NCI-H1436 (cell line): ENCODE results near the gene C2CD3.
"Not testable (repeated sequence)": the region's sequence is repeated elsewhere in the genome, so short reads cannot be mapped to it uniquely, and the experiment has no call there.

Experiments
- DNase-seq: peaks from one replicate; lab custom pipeline; 2025; lab: John Stamatoyannopoulos, UW

Gene C2CD3

DNA sequence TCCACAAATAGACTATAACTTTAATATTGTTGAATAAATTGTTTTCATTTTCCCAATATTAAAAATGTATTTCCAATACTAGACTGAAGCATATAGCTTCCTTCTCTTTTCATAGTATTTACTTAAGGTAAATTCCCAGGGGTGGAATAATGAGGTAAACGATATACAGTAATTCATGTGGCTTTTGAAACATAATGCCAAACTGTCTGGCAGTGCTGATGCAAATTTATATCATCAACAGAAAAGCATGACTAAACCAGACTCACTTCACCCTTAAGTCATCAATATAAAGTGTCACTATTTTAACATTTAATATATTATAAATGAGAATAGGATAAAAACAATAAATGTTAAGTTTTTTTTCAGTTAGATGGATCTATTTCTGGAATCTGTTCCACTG, 13.6 kb downstream of the C2CD3 start:
- peak; percentile 53 for DNase-seq

DNA sequence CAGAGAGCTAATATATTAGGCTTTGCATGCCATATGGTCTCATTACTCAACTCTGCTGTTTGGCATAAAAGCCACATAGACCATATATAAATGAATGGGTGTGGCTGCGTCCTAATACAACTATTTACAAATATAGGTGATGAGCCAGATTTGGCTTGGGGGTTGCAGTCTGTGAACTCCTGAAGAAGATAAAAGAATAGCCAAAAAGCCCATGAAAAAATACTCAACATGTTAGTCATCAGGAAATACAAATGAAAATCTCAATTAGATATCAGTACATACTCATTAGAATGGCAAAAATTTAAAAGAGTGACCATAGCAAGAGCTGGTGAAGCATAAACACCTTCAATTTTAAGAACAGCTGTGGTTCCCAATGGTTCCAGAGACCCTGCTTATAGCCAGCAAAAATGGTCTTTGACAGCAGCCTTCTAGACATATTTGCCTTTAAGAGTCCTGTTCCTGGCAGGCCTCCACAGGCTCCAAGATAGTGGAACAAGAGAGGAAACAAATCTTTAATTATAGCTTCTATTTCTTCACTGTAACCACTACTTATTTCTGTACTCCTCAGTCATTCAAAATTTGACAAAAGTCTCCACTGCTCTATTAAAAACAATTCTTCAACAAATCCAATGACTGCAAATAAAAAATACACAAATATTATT, 16.1 kb downstream of the C2CD3 start:
- DNase-seq: no peak

DNA sequence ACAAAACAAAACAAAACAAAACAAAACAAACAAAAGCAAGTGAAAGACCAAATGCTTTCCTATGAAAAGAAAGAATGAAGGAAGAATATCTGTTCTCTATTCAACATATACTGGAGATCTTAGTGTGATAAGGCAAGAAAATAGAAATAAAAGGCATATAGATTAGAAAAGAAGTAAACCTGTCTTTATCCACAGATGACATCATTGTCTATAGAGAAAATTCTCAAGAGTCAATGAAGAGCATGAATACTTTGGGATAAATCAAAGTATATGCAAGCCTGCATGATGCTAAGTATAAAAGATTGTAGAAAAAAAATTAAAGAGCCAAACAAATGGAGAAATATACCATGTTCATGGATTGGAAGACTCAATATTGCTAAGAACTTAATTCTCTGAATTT, 17.6 kb downstream of the C2CD3 start:
- no peak for DNase-seq

DNA sequence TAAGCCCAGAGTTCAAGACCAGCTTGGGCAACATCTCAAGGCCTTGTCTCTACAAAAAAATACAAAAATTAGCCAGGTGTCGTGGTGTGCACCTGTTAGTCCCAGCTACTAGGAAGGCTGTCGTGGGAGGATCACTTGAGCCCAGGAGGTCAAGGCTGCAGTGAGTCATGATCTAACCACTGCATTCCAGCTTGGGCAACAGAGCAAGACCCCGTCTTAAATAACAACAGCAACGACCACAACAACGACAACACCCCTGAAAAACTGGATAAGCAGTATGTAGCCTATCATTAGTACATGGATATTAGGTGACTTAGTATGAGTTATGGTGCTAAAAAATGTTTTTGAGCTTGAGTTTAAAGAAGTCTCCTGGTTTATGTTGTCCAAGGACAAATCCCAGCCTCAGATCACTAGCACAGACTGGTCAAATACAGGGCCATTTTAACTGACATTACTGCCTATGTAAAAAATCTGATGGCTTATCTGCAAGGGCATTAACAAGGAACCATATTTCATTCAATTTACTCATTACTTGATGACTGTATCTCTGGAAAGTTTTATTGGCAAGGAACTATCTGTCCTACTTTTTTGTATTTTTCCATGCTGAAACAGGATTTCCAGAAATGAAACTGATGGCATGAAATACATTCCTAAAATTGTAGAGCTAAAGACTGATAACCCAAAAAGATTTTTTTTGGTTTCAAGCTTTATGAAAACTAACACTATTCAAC, 23.4 kb downstream of the C2CD3 start:
- DNase-seq: no peak

DNA sequence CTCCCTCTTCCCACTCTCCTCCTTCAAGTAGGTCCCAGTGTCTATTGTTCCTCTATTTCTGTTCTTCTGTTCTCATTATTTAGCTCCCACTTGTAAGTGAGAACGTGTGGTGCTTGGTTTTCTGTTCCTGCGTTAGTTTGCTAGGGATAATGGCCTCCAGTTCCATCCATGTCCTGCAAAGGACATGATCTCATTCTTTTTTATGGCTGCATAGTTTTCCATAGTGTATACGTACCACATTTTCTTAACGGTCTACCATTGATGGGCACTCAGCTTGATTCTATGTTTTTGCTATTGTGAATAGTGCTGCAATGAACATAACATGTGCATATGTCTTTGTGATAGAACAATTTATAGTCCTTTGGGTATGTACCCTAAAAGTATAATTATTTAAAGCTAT, 26.2 kb downstream of the C2CD3 start:
- no peak for DNase-seq

DNA sequence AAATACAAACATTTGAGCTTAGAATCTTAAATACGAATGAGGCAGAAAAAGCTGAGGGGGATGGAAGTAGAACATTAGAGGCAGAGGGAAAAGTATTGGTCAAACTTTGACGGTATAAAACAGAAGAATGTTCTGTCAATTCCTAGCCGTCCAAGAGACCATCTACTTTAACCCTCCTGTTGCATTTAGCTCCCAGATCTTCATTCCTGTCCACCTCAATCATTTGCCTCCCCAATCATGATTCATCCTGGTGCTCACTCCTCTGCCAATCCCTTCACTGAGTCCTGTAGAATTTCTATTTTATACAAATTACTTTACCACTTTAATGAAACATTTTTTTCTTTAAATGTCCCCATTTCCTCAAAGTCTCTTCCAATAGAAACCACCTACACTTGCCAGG, 28.2 kb downstream of the C2CD3 start:
- no peak for DNase-seq

DNA sequence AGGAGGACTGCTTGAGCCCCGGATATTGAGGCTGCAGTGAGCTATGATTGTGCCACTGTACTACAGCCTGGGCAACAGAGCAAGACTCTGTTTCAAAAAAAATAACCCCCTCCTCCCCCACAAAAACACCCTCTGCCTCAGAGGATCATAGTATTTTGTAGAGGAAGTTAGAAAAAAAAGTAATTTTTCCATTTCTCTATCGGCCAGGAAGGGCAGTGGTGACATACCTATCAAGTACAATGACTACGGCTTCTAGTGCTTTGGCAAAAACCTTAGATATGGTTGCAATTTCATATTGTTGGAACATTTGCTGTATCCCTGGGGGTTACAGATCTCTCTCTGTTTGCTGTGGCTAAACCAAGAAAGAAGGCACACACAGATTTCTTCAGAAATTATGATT, 28.9 kb downstream of the C2CD3 start:
- DNase-seq: no peak

DNA sequence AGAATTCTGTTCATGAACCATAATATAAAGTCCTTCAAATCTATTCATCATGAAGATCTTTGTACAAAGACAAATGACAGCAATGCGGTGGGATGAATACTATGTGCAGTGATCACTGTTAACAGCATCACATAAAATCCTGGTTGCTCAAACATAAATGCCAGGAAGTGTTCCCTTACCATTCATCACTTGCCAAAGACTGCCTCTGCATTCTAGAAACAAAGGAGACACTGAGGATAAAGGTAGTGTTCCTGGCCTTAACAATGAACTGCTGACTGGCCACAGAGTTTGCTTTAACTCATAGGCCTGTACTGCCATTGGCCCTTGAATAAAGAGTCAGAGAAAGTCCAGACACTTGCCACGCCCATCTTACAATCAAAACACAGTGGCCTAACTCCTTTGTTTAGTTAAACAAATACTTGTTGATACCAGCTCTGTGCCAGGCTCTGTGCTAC, 29.5 kb downstream of the C2CD3 start:
- DNase-seq: no peak

DNA sequence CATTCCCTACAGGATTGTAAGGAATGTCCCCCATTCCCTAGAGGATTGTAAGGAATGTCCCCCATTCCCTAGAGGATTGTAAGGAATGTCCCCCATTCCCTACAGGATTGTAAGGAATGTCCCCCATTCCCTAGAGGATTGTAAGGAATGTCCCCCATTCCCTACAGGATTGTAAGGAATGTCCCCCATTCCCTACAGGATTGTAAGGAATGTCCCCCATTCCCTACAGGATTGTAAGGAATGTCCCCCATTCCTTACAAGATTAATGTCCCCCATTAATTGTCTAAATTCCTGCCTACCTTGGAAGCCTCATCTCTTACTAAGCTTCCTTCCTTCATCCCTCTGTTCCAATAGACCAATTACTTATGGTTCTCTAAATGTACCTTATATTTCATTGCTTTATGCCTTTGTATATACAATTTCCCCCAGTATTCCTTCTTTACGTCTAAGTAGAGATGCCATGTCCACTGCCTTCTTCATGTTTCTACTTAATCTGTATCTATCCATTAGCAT, 30.8 kb downstream of the C2CD3 start:
- not testable (repeated sequence) for DNase-seq

DNA sequence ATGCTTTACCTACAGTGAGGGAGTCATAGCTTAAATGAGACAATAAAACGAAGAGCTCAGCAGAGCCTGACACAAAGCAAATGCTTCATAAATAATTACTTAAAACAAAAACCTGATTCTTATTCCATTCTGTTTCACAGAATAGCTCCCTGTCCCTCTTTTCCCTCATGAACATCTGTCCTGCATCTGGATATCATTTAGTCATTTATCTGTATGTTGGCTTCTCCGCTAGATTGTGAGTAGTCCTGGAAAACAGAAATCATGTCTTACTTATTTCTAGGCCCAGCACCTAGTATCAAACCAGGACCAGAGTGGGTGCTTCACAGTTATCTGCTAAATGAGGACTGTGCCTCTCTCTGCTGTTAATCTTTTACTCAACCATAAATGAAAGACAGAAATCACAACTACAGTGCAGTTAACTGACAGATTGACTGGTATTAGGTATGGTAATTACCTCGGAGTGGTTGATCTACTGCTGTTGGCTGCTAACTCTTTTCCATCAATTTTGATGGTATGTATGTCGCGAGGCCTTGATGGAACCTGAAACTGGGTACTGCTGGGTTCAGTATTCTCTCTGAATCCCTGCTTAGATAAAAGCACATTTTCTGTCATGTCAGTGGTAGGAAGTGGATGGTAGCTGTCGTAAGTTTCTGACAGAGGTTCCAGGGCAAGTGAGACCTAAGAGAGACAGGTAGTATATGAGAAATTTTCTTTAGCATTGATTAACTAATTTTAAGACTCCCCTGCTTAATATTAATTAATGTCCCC, 31.5 kb downstream of the C2CD3 start:
- DNase-seq: no peak

DNA sequence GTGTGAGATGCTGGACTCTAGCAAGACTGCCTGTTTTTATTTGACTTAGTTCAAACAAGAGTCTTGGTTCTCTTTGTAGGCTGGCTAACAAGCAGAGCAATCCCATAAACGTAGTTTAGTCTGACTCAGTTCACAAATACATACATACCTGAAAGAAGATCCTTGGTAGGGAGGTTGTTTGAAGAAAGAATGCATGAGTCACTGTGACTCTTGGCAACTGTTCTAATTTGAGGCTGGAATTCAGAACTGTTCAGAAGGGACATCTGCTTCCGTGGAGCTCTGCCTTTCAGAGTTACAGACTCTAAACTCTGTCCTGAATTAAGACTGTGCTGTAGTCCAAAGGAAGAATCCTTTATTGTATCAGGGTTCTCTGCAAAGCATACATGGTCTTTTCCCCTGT, 32.2 kb downstream of the C2CD3 start:
- no peak for DNase-seq

DNA sequence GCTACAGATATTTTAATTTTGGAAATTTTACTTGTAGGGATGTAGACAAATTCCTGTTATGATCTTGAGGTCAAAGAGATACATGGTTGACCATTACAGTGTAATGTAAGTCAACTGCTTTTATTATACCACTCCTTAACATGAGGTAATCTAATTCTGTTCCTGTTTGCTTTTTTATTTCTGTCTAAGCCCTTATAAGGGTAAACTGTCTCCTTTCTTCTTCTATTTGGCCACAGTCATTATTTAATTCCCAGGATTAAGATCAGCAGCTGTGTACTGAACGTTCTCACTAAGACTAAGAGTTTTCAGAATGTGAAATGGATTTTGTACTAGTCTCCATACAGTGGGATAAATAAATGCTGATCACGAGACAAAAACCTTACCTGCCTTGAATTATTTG, 32.8 kb downstream of the C2CD3 start:
- DNase-seq: no peak

DNA sequence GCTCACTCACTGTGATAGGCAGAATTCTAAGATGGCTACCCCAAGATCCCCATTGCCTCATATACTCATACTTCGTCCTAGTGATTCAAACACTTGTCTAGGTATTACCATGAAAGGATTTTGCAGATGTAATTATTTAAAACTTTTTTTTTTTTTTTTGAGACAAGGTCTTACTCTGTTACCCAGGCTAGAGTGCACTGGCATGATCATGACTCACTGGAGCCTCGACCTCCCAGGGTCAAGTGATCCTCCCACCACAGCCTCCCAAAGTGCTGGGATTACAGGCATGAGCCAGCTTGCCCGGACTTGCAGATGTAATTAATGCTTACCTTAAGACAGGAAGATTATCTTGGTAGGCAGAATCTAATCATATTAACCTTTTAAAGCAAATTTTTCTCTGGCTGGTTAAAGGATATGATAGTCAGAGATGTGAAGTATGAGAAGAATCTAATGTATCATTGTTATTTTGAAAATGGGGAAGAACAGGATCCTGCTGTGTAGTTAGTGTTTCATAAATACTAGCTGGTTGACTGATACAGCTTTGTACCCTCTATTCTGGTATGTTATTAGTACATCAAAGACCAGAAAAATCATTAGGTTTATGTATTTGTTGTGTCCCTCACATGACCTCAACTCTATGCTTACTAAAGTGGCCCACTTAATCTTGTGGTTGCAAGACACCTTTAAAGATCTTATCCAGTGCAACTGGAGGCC, 35.5 kb downstream of the C2CD3 start:
- no peak for DNase-seq

DNA sequence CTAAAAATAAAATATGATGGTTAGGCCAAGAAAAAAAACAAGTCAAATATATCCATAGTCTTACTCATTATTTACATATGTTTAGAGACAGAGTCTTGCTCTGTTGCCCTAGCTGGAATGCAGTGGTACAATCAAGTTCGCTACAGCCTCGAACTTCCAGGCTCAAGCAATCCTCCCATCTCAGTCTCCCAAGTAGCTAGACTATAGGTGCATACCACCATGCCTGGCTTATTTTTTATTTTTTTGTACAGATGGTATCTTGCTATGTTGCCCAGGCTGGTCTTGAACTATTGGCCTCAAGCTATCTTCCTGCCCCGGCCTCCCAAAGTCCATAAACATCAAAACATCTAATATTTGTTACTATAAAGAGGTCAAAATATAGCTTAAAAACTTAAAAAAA, 36.1 kb downstream of the C2CD3 start:
- DNase-seq: no peak

DNA sequence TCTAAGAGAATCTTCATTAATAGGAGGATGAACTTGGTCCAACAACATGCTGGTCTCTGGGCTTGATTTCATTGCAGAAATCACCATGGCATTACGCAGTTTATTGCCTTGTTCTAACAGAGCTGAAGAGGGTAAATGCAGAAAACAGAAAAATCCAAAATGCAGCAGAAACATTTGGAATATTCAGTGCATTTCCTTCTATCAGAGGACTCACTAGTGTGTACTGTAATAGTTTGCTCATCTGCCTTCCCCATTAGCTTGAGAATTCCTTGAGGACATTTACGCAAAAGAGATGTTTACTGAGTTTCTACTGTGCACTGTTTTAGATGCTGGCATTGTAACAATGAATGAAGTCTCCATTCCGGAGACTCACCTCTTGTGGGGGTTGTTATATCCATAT, 37.4 kb downstream of the C2CD3 start:
- DNase-seq: no peak

DNA sequence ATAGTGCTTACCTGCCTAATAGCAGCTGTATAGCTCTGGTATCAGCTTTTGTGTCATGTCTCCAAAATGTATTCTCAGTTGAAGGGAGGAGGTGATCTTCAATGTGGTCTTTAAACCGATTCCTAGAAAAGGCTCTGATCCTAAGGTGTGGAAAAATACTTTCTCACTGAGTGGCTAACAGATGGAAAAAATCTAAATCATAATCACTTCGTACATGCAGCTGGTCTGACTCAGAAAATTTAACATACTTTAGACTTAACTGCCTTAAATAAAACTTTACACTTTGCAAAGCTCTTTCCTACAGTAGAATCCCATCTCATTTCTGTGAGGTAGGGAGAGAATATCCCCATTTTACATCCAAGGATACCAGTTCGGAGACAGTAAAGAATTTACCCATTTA, 38.0 kb downstream of the C2CD3 start:
- no peak for DNase-seq

DNA sequence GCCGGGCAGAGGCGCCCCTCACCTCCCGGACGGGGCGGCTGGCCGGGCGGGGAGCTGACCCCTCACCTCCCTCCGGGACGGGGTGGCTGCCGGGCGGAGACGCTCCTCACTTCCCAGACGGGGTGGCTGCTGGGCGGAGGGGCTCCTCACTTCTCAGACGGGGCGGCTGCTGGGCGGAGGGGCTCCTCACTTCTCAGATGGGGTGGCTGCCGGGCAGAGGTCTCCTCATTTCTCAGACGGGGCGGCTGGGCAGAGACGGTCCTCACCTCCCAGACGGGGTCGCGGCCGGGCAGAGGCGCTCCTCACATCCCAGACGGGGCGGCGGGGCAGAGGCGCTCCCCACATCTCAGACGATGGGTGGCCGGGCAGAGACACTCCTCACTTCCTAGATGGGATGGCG, 41.7 kb downstream of the C2CD3 start:
- DNase-seq: not testable (repeated sequence)

DNA sequence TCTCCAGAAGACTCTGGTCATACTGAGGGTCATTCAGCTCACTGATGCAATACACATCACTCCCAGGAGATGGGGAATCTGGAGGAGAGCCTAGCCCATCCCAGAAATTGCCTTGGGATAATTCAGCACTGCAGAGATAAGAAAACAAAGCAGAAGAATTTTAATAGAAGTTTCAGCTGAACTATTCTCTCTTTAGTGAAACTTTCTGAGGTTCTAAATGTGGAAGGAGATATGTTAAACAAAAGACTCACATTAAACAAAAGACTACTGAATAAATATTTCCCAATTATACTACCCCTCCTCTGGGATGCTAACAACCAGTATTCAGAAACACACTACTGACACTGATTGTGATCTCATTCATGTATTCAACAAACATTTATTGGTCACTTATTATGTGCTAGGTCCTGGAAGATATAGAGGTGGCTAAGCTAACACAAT, 47.8 kb downstream of the C2CD3 start:
- no peak for DNase-seq

DNA sequence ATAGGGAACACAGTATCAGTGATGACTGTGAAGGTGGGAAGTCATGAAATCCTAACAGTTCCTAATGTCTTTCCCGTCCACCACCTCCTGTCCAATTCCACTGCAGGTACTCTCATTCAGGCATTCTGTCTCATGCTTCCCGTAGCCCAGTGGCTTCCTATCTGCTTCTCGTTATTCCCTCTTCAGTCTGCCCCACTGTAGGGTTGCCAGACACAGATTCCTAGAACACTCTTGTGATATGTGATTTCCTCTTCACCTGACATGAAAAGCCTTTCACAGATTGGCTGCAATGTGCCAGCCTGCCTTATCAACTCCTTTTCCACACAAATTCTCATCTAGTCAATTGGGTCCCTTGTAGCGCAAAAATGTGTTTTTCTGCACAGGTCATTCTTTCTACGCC, 49.0 kb downstream of the C2CD3 start:
- no peak for DNase-seq

DNA sequence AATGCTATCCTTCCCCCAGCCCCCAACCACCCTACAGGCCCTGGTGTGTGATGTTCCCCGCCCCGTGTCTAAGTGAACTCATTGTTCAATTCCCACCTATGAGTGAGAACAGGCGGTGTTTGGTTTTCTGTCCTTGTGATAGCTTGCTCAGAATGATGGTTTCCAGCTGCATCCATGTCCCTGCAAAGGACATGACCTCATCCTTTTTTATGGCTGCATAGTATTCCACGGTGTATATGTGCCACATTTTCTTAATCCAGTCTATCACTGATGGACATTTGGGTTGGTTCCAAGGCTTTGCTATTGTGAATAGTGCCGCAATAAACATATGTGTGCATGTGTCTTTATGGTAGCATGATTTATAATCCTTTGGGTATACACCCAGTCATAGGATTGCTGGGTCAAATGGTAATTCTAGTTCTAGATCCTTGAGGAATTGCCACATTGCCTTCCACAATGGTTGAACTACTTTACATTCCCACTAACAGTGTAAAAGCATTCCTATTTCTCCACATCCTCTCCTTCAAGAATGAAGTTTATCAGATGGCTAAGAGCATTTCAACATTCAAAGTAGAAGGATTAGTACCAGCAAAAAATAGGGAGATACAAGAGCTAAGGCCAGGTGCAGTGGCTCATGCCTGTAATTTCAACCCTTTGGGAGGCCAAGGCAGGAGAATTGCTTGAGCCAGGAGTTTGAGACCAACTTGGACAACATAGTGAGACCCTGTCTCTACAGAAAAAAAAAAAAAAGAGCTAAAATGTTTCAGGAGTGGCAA, 50.4 kb downstream of the C2CD3 start:
- DNase-seq: not testable (repeated sequence)

DNA sequence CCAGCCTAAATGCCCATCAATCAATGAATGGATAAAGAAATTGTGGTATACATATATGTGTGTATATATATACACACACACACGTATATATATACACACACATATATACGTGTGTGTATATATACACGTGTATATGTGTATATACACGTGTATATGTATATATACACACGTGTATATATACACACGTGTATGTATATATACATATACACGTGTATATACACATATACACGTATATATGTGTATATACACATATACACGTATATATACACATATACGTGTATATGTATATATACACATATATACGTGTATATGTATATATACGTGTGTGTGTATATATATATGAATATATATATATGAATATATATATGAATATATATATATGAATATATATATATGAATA, 54.1 kb downstream of the C2CD3 start:
- DNase-seq: no peak
